Rectal smooth muscle tissue (tissue), 1 donor: Measurements from ENCODE around the gene TTLL10.

Experiments used
- H3K27ac ChIP-seq: one replicate; pipeline ENCODE4 v1.7.0; 2013; ENCODE audit warnings: low read depth, low read length, inconsistent platforms
- H3K27me3 ChIP-seq: one replicate; pipeline ENCODE4 v1.7.0; 2013; ENCODE audit warnings: low read length; ENCODE audit not compliant: control insufficient read depth, insufficient read depth
- H3K36me3 ChIP-seq: one replicate; pipeline ENCODE4 v1.7.0; 2013; ENCODE audit warnings: low read length; ENCODE audit not compliant: control insufficient read depth, insufficient read depth
- H3K4me1 ChIP-seq: one replicate; pipeline ENCODE4 v1.7.0; 2013; ENCODE audit warnings: low read length; ENCODE audit not compliant: control insufficient read depth, insufficient read depth
- H3K4me3 ChIP-seq: one replicate; pipeline ENCODE4 v1.7.0; 2013; ENCODE audit warnings: low read length
- H3K9ac ChIP-seq: one replicate; pipeline ENCODE4 v1.7.0; 2013; ENCODE audit warnings: low read length

TTLL10 gene

DNA sequence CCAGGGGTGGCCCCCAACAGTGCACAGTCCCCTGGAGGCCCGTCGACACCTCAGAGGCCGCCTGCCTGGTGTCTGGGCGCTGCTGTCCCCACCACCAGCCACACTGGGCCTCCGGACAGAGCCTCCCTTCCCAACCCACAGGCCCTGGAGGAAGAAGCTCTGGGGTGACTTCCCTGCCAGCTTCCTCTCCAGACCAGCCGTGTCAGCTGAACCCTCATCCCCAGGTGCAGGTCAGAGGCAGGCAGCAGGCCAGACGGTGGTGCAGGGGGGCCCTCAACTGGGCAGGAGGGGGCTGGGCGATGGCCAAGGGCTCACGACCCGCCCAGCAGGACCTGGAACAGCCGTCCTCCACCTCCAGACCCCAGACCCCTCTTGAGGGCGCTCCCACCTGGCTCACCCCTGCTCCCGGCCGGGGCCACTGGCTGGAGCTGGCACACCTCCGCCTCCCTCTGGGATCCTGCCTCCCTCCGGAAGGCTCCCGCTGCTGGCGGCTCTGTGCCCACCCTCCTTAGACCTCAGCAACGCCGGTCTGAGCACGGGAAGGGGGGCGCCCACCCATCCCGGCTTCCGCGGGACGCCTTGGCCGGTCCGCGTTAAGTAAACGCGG, 32.2 kb downstream of the TTLL10 start:
- H3K4me3 ChIP-seq = peak overlapping the region; percentile 21
- H3K36me3 ChIP-seq = no peaks in the 10 kb centered on the region
- H3K27ac ChIP-seq = no peak overlapping the region
- H3K27me3 ChIP-seq = peaks cover 24% of the 10 kb centered on the region
- H3K9ac ChIP-seq = no peak overlapping the region
- H3K4me1 ChIP-seq = peaks cover 5% of the 10 kb centered on the region

DNA sequence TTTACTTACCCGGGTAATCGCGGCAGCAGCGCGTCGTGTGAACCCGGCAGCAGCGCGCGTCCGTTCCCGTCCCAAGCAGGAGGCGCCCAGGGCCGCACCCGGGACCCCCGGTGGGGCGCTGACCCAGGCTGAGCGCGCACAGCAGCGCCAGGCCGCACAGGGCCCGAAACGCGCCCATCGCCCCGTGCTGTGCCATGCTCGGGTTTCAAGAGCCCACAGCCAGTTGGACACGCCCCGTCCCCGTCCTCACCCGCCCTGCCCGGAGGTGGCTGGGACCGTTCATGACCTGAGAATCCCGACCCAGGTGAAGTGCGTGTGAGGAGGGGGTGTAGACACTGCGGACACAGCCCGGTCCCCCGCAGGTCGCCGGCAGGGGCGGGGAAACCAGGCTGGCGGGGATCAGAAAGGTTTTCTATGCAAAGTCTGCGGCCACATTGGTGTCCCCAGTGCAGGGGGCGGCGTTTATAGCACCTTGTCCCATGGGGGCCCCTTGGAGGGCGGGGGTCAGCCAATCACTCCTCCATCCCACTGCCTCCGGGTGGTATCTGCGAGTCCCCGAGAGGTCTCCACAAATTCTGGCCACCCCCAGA, 32.8 kb downstream of the TTLL10 start, which contains the start of gene TNFRSF18:
Gene TNFRSF18, minus strand, starts transcription at position 217 of the 590 bp plus-strand sequence. Its CDS starts 21 bp downstream, at position 196.
- H3K4me3 ChIP-seq = peak within 1 kb of the TSS; percentile 21
- H3K36me3 ChIP-seq = no peaks in the 10 kb centered on the region
- no peak within 1 kb of the TSS for H3K27ac ChIP-seq
- H3K27me3 ChIP-seq = peaks cover 24% of the 10 kb centered on the region
- peaks cover 5% of the 10 kb centered on the region for H3K4me1 ChIP-seq
- H3K9ac ChIP-seq = no peak within 1 kb of the TSS

DNA sequence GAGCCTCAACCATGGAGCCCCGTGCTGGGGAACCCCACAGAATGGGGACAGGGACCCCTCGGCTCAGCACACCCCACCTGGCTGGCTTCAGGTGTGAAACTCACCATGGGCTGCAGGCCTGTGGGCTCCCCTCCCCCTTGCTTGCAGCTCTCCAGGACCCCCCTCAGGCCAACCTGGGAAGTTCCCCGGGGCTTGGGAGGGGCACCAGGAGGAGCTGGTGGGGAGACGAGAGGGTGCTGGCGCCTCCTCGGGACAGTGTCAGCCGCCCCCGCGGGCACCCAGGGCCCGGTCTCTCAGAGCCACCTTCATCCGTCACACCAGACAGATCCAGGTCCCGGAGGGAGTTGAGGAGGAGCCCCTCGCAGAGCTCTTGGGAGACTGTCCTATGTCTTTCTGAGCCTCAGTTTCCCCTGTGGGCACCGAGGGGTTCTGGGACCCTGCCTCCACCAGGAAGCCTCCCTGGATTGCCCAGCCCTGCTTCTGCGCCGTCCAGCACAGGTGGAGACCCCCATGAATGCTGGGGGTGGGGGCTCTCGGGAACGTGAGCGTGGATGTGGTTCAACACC, 33.4 kb downstream of the TTLL10 start:
- H3K4me1 ChIP-seq = peaks cover 5% of the 10 kb centered on the region
- no peaks in the 10 kb centered on the region for H3K36me3 ChIP-seq
- peaks cover 24% of the 10 kb centered on the region for H3K27me3 ChIP-seq
- no peak overlapping the region for H3K4me3 ChIP-seq
- no peak overlapping the region for H3K9ac ChIP-seq
- H3K27ac ChIP-seq = no peak overlapping the region

DNA sequence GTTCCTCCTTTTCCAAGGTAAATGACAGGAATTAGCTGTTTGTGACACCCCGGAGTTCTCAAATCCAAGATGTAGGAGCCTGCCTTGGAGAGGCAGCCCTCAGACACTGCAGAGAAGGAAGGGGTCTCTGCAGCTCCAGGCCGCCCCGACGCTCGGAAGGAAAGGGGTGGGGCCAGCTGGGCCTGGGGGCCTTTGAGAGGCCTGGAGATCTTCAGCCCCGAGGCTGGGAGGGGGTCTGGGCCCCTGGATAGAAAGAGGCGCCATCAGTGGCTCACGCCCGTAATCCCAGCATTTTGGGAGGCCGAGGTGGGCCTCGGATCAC, 33.9 kb downstream of the TTLL10 start:
- Histone ChIP-seq H3K4me3 (no peak overlapping the region), H3K36me3 (no peaks in the 10 kb centered on the region), H3K9ac (no peak overlapping the region), H3K27ac (no peak overlapping the region), H3K4me1 (peaks cover 5% of the 10 kb centered on the region), H3K27me3 (peaks cover 24% of the 10 kb centered on the region)

DNA sequence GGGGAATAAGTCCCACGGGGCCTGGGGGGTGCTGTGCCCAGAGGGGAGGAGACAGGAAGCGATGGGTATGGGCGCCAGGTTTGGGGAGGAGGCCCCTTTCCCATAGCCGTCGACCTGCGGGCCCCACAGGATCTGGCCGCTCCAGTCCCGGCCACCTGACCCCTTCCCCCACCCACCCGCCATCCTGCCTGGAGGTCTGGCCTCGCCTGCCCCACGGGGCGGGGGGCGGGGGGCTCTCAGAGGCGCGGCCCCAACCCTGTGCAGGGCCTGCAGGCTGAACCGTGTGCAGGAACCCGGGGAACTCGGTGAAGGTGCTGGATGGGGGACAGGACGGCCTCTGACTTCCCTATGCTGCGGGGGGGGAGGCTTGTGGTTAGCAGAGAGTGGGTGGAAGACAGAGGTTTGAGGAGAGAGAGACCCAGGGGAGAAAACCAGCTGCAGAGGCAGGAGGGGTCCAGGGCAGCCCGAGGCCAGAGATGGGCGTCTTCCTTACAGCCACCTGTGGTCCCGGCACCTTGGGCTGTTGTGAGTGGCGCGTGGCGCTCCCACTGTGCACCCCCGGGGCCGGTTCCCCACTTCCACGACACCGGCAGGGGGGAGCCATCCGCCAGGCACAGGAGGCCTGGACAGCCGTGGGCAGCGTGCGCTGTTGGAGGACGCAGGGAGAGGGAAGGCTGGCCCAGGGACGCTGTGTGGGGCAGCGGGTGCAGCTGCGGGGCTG, 35.2 kb downstream of the TTLL10 start:
- no peak overlapping the region for H3K9ac ChIP-seq
- H3K4me1 ChIP-seq = peaks cover 5% of the 10 kb centered on the region

DNA sequence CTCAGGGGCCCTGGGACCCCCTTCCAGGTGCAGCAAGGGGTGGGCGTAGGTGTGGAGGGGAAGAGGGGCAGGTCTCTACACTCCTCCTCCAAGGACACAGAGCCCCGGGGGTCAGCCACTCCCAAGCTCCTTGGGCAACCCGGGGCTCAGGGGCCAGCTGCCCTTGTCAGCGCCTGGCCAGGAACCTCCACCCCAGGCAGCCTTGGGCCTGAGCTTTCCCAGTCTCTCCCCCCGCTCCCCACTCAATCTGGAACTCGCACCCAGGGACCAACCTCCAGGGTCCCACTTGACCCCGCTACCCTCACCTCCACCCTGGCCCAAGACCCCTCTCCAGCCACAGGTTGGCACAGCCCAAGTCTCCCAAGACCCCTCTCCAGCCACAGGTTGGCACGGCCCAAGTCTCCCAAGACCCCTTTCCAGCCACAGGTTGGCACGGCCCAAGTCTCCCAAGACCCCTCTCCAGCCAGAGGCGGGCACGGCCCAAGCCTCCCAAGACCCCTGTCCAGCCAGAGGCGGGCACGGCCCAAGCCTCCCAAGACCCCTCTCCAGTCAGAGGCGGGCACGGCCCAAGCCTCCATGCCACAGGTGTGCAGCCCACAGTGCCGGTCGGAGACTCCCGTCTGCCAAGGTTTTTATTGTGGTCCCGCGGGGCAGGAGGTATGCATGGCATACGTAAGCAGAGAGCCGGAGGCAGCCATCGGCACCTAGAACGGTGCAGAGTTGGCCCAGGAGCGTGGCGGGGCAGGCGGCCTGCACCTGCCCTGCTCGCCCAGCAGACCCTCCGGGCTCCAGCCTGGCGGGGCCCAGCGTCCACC, 37.3 kb downstream of the TTLL10 start:
- Histone ChIP-seq H3K4me1 (peaks cover 5% of the 10 kb centered on the region), H3K9ac (no peak overlapping the region), H3K27me3 (peaks cover 15% of the 10 kb centered on the region), H3K4me3 (no peak overlapping the region), H3K36me3 (peaks cover 3% of the 10 kb centered on the region), H3K27ac (no peak overlapping the region)

More for the DNA sequence above, 35.2 kb downstream of the TTLL10 start:
- peaks cover 26% of the 10 kb centered on the region for H3K27me3 ChIP-seq
- no peaks in the 10 kb centered on the region for H3K36me3 ChIP-seq
- peak overlapping the region; percentile 32 for H3K4me3 ChIP-seq
- no peak overlapping the region for H3K27ac ChIP-seq

DNA sequence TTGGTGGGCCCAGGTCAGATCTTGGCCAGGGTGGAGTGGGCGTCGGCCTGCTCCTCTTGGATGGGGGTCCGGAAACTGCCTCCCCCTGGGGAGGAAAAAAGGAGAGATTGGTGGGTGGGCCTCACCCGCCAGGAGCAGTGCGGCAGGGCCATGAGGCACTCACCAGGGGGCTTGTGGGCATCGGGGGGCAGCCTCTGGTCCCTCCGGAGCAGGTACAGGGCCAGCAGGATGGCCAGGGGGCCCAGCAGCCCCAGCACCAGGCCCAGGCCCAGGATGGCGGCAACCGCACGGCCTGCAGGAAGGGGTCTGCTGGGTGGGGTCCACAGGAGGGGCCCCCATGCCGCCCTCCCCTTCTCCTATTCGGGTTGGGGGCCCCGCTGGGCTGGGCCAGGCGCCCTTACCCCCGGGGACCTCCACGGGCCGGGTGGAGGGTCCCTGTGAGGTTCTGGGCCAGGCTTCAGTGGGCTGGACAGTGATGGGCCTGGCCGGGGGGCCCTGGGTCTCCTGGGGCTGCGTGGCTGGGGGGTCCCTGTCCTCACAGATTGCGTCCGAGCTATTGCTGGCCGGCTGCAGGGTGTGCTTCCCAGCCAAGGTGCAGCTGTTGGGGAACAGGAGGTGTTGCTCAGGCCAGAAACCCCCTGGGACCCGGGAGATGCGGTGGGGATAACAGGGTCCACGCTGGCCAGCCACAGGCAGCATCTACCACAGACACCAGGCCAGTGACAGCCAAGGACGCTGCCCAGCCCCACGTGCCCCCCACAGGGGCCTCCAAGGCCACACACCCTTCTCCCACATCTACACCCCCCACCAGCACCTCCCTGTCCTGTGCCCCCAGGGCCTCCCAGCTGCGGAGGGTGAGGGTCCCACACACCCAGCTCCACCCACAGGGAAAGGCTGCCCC, 38.1 kb downstream of the TTLL10 start:
- peaks cover 7% of the 10 kb centered on the region for H3K27me3 ChIP-seq
- peaks cover 3% of the 10 kb centered on the region for H3K4me1 ChIP-seq
- peaks cover 8% of the 10 kb centered on the region for H3K36me3 ChIP-seq
- H3K9ac ChIP-seq = no peak overlapping the region
- no peak overlapping the region for H3K27ac ChIP-seq
- H3K4me3 ChIP-seq = no peak overlapping the region

DNA sequence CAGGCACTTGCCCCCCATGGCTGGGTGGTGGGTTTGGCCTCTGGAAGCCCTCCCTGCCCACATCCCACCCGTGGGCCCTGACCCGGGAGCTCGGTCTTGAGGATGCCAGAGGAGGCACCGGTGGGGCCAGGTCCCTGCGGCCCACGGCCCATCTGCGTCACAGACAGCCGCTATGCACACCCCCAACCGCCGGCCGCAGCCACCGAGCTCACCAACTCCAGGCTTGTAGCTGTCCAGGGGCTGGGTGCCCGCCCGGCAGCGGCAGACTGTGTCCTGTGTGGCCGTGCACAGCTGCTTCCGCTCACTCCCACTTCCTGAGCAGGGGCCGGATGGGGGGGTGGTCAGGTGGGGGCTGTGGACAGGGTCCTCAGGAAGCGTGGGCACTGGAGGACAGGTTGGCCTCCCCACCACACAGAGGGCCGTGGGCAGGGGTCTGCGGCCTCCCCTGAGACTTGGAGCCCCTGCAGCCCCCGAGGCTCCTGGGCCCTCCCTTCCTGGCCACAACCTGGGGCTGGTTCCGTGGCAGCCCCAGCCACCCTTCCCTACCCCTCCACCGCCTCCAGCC, 39.2 kb downstream of the TTLL10 start:
- Histone ChIP-seq H3K4me1 (peaks cover 3% of the 10 kb centered on the region), H3K27ac (no peak overlapping the region), H3K36me3 (peaks cover 8% of the 10 kb centered on the region), H3K9ac (no peak overlapping the region), H3K4me3 (peak overlapping the region; percentile 41), H3K27me3 (peaks cover 2% of the 10 kb centered on the region)

DNA sequence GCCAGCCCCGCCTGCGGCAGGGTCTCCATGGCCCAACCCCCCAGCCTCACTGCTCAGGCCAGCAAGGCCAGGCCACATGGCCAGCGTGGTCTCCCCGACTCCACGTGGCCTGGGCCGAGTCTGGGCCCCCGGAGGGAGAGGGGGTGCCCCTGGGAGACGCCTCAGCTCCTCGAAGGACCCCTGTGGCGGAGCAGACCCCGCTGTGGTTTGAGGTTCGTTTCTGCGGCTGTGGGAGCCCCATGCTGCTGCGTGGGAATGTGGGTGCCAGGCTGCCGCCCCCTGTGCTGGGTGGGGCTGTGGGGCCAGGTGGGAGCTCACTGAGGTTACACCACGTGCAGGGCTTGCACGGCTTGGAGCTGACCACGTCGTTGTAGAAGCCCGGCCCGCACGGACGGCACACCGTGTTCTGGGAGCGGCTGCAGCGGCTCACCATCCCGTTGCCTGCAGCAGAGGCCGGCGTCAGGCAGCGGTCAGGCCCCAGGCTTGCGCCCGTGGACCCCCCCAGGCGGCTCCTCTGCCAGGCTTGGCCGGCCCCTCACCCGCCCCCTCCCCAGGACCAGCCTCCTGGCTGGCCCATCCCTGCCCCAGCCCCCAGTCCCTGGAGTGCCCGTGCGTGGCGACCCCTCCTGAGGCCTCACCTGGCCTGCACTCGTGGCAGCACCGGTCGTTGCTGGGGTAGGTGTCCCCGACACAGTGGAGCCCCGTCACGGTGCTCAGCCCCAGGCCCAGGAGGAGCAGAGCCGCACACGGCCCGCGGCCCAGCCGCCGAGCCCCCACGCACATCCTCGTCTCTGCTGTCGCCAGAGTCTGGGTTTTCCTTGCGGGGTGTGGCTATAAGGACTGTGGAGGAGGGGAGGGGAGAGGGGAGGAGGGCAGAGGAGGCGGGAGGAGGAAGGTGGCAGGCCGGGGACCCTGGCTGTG, 39.9 kb downstream of the TTLL10 start, which contains the start of gene TNFRSF4:
Gene TNFRSF4, minus strand, starts transcription at position 809 of the 921 bp plus-strand sequence. Its CDS starts 26 bp downstream, at position 783.
- Histone ChIP-seq H3K4me3 (peak within 1 kb of the TSS; percentile 8), H3K27me3 (peaks cover 2% of the 10 kb centered on the region), H3K36me3 (peaks cover 12% of the 10 kb centered on the region), H3K9ac (no peak within 1 kb of the TSS), H3K27ac (no peak within 1 kb of the TSS), H3K4me1 (no peaks in the 10 kb centered on the region)

DNA sequence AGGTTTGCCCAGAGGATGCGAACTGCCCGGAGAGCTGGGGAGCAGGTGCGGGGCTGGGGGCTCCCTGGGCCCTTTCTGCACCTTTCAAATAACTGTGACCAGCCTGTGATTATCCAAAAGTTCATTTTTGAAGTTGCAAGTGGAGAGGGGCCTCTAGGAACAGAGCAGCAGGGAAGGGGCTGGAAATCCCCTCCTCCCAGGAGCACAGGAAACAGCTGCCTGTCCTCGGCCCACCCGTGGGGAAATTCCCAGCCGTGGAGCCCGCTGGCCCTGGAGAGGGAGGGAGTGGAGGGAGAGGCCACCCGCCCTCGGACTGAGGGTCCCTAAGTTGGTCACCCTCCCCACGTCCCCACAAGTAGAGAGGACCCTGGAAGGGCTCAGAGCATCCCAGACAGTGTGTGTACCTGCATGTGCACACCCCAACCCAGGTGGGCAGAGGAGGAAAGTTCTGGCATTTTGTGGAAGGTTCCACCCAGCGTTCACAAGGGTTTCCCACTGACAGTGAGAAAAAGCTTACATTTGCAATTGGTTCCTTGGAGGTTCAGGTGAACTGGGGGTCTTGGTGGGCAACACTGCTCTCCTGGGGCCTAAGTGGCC, 41.5 kb downstream of the TTLL10 start:
- Histone ChIP-seq H3K9ac (no peak overlapping the region), H3K36me3 (peaks cover 17% of the 10 kb centered on the region), H3K4me3 (no peak overlapping the region), H3K27ac (no peak overlapping the region), H3K4me1 (no peaks in the 10 kb centered on the region), H3K27me3 (peaks cover 2% of the 10 kb centered on the region)
